AG04449 (cell line): ENCODE results near the gene HMCN2.

ENCODE experiments used
- CTCF ChIA-PET: fragments of 350-600 bp; formaldehyde crosslinking; extraction: SDS; loops from one replicate; lab custom pipeline; 2021; ENCODE audit warnings: antibody characterized with exemption; lab: Yijun Ruan, JAX
- POLR2A ChIA-PET: fragments of 400-600, 350-600 bp; formaldehyde crosslinking; extraction: SDS; loops from one replicate; lab custom pipeline; 2020; ENCODE audit warnings: antibody characterized with exemption, inconsistent platforms; lab: Yijun Ruan, JAX
- DNase-seq: peaks from one replicate; pipeline ENCODE4 v3.0.0-alpha.2; 2010; ENCODE audit warnings: low read depth, low spot score
- H3K4me3 ChIP-seq: 2 replicates; pipeline ENCODE4 v1.5.1; 2011; ENCODE audit warnings: low read depth, mild to moderate bottlenecking, control low read depth, low read length
- CTCF ChIP-seq: IDR thresholded peaks from one replicate; pipeline ENCODE4 v1.5.1; 2011; ENCODE audit warnings: mild to moderate bottlenecking, moderate library complexity, low read length, control low read depth, inconsistent platforms; ENCODE audit not compliant: insufficient read depth; ENCODE audit errors: missing control alignments

The HMCN2 gene

GRCh38 chr9:130286072-130286770 lies 20.7 kb downstream of the HMCN2 start:
- DNase-seq, result no peak
- POLR2A ChIA-PET, result no interaction called here
- no peak overlapping the region for H3K4me3 ChIP-seq
- CTCF ChIA-PET, result interaction anchor here (1.2 kb wide), 1 partner anchor 50 kb away, joined by 3 read pairs; no protein-coding TSS in a partner anchor
- no peak for TF ChIP-seq CTCF

GRCh38 chr9:130286781-130287428 lies 21.3 kb downstream of the HMCN2 start:
- no peak for TF ChIP-seq CTCF
- POLR2A ChIA-PET, result no interaction called here
- no peak overlapping the region for H3K4me3 ChIP-seq
- CTCF ChIA-PET, result interaction anchor here (1.2 kb wide), 1 partner anchor 51 kb away, joined by 3 read pairs; no protein-coding TSS in a partner anchor
- no peak for DNase-seq

GRCh38 chr9:130287736-130288135 lies 22.2 kb downstream of the HMCN2 start:
- no peak for DNase-seq
- TF ChIP-seq CTCF, result no peak
- ChIA-PET POLR2A (no interaction called here), CTCF (interaction anchor here (1.2 to 1.4 kb wide), 2 partner anchors 45 to 52 kb away, joined by 3 to 6 read pairs; no protein-coding TSS in a partner anchor)
- no peak overlapping the region for H3K4me3 ChIP-seq

GRCh38 chr9:130288393-130288792 lies 22.8 kb downstream of the HMCN2 start:
- no peak for TF ChIP-seq CTCF
- ChIA-PET CTCF (interaction anchor here (1.2 to 1.4 kb wide), 2 partner anchors 45 to 46 kb away, joined by 6 read pairs; no protein-coding TSS in a partner anchor), POLR2A (no interaction called here)
- DNase-seq, result no peak
- H3K4me3 ChIP-seq, result no peak overlapping the region

GRCh38 chr9:130288926-130289690 lies 23.5 kb downstream of the HMCN2 start:
- POLR2A ChIA-PET, result no interaction called here
- TF ChIP-seq CTCF, result no peak
- no peak overlapping the region for H3K4me3 ChIP-seq
- DNase-seq, result no peak
- CTCF ChIA-PET, result interaction anchor here (1.2 to 1.4 kb wide), 2 partner anchors 45 to 47 kb away, joined by 6 read pairs; no protein-coding TSS in a partner anchor

GRCh38 chr9:130289711-130290241 lies 24.2 kb downstream of the HMCN2 start:
- ChIA-PET POLR2A (no interaction called here), CTCF (interaction anchor here (1.1 kb wide), 1 partner anchor 12 kb away, joined by 4 read pairs; no protein-coding TSS in a partner anchor)
- no peak overlapping the region for H3K4me3 ChIP-seq
- no peak for TF ChIP-seq CTCF
- no peak for DNase-seq
